ENCODE data around the gene NCL.

NCL gene

DNA sequence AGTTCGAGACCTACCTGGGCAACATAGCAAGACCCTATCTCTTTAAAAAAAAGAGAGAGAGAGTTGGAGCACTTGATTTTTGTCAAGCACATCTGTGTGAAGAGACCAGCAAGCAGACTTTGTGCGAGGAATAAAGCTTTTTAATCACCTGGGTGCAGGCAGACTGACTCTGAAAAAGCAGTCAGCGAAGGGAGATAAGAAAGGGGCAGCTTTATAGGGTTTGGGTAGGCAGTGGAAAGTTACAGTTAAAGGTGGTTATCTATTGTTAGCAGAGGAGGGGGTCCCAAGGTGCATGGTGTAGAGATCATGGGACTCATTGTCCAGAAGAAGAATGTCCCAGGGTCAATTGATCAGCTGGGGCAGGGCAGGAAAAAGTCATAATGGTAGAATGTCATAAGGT lies 34.4 kb downstream of the NCL start:
- no peaks in the 10 kb centered on the region for H3K9me3 ChIP-seq (ENCODE audit: low read depth, low read length)
- TF ChIP-seq POLR2AphosphoS5 (IDR thresholded peaks at IDR 0.05; ENCODE audit: borderline replicate concordance, low read depth, low read length) (no peak), FOXP2 (optimal IDR thresholded peaks at IDR 0.05; ENCODE audit: control extremely low read depth, extremely low read length, insufficient read depth) (no peak), EZH2 (IDR thresholded peaks at IDR 0.05) (no peak)
- no peak for DNase-seq (ENCODE audit: low read depth, low spot score)
- H3K27ac ChIP-seq, result no peak overlapping the region
- H3K36me3 ChIP-seq (ENCODE audit: insufficient read depth, low read length), result no peaks in the 10 kb centered on the region
- no peak overlapping the region for H3K9ac ChIP-seq (ENCODE audit: insufficient read length)
- H3K4me3 ChIP-seq, result no peak overlapping the region

DNA sequence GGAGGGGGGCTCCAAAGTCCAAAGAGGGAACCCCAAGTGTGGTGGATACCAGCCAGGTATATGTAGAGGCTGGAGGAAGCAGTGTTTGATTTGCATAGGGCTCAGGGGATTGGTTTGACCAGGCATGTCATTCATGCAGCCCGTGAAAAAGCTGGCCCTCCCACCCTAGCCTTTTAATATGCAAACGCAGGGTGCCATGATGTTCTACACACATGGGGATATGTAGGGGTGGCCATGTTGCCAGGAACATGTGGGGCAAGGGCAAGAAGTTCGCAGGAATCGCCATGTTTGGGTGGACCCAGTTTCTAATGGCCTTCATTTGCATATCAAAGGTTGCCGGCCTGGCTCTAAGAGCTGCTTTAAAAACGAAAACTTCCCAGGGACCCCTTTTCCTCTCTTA lies 35.1 kb downstream of the NCL start:
- Histone ChIP-seq H3K27ac (no peak overlapping the region), H3K9ac (ENCODE audit: insufficient read length) (no peak overlapping the region), H3K9me3 (ENCODE audit: low read depth, low read length) (no peaks in the 10 kb centered on the region), H3K4me3 (no peak overlapping the region), H3K36me3 (ENCODE audit: insufficient read depth, low read length) (no peaks in the 10 kb centered on the region)
- DNase-seq (ENCODE audit: low read depth, low spot score), result no peak
- TF ChIP-seq FOXP2 (optimal IDR thresholded peaks at IDR 0.05; ENCODE audit: control extremely low read depth, extremely low read length, insufficient read depth), result no peak
- TF ChIP-seq POLR2AphosphoS5 (IDR thresholded peaks at IDR 0.05; ENCODE audit: borderline replicate concordance, low read depth, low read length), result no peak
- no peak for TF ChIP-seq EZH2 (IDR thresholded peaks at IDR 0.05)

DNA sequence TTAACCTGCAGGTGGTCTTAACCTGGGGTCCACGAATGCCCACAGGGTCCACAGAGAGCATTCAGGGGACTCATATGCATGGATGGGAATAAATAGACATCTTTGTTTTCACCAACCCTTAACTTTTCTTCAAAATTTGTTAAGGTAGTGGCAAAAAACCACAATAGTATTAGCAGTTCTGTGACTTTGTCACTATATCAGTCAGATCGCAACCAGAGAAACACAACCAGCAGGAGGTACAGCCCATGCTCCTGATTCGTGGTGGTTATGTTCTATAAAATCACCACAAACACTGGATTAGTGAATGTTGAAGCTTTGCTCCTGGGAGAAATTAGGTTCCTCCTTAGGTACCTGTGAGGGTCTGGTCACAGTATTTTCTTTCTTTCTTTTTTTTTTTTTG lies 37.2 kb downstream of the NCL start:
- no peak for DNase-seq (ENCODE audit: low read depth, low spot score)
- Histone ChIP-seq H3K9ac (ENCODE audit: insufficient read length) (no peak overlapping the region), H3K36me3 (ENCODE audit: insufficient read depth, low read length) (no peaks in the 10 kb centered on the region), H3K9me3 (ENCODE audit: low read depth, low read length) (no peaks in the 10 kb centered on the region), H3K4me3 (no peak overlapping the region), H3K27ac (no peak overlapping the region)
- no peak for TF ChIP-seq POLR2AphosphoS5 (IDR thresholded peaks at IDR 0.05; ENCODE audit: borderline replicate concordance, low read depth, low read length)
- no peak for TF ChIP-seq EZH2 (IDR thresholded peaks at IDR 0.05)
- TF ChIP-seq FOXP2 (optimal IDR thresholded peaks at IDR 0.05; ENCODE audit: control extremely low read depth, extremely low read length, insufficient read depth), result no peak

DNA sequence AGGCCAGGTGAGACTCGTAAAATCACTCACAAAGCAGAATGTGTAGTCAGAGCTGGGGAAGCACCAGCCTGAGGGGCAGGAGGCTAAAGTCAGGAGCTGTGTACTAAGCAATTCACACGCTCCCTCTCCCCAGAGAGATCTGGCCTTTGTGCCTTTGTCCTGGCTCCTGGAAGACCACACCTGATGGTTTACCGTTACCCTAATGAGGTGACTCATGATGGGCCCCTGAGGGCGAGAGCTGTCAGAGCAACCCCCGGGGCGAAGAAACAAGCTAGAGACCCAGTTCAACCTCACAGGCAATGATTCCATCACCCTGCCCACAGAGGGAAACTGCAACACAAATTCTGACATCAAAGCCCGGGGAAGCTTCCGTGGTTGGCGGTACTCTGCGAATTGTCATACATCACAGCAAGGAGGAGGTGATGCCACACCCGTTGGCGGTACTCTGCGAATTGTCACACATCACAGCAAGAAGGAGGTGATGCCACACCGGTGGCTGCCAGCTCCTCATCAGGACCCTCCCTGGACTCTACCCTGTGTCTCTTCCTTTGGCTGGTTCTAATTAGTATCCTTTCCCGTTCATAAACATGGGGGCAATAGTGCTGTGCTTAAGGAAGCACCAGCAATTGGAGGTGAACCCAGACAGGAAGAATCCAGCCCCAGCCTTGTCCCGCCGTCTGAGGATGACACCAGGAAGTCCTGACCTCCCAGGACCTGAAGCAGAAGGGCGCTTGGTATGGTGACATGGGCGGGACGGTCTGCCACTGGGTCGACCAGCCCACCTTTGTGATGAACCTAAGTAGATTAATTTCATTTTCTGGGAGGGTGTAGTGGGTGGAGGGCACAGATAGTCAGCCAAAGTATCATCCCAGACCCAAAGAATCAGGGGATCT lies 38.2 kb downstream of the NCL start:
- DNase-seq (ENCODE audit: low read depth, low spot score), result no peak
- no peak for TF ChIP-seq FOXP2 (optimal IDR thresholded peaks at IDR 0.05; ENCODE audit: control extremely low read depth, extremely low read length, insufficient read depth)
- no peak for TF ChIP-seq EZH2 (IDR thresholded peaks at IDR 0.05)

DNA sequence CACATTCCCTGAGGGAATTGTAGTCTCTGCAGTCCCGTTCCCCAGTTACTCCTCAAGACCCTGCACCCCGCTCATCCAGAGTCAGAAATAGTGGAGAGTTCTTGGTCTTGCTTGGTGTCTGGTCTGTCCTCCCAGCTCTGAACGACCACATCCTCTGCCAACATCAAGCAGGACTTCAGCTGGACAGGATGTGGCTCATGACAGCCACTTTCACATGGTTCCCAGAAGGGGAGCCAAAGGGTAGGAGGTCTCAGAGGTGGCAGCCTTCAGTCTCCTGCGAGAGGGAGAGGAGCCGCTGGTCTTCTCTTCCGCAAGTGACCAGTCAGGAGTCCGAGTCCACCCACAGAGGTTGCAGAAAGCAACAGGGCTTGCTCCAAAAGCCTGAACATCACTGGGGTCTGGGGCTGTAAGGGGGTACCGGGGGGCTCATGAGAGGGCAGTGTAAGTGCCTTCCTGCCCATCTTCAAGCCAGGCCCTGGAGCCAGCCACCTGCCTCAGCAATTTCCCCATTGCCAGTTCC lies 38.9 kb downstream of the NCL start:
- Histone ChIP-seq H3K36me3 (ENCODE audit: insufficient read depth, low read length) (no peaks in the 10 kb centered on the region), H3K9me3 (ENCODE audit: low read depth, low read length) (no peaks in the 10 kb centered on the region), H3K9ac (ENCODE audit: insufficient read length) (no peak overlapping the region), H3K4me3 (no peak overlapping the region), H3K27ac (no peak overlapping the region)
- no peak for DNase-seq (ENCODE audit: low read depth, low spot score)
- TF ChIP-seq FOXP2 (optimal IDR thresholded peaks at IDR 0.05; ENCODE audit: control extremely low read depth, extremely low read length, insufficient read depth) (no peak), POLR2AphosphoS5 (IDR thresholded peaks at IDR 0.05; ENCODE audit: borderline replicate concordance, low read depth, low read length) (no peak), EZH2 (IDR thresholded peaks at IDR 0.05) (no peak)

More for the DNA sequence above, 38.2 kb downstream of the NCL start:
- H3K27ac ChIP-seq, result no peak overlapping the region
- H3K4me3 ChIP-seq, result no peak overlapping the region
- H3K9ac ChIP-seq (ENCODE audit: insufficient read length), result no peak overlapping the region
- H3K36me3 ChIP-seq (ENCODE audit: insufficient read depth, low read length), result no peaks in the 10 kb centered on the region
- H3K9me3 ChIP-seq (ENCODE audit: low read depth, low read length), result no peaks in the 10 kb centered on the region

DNA sequence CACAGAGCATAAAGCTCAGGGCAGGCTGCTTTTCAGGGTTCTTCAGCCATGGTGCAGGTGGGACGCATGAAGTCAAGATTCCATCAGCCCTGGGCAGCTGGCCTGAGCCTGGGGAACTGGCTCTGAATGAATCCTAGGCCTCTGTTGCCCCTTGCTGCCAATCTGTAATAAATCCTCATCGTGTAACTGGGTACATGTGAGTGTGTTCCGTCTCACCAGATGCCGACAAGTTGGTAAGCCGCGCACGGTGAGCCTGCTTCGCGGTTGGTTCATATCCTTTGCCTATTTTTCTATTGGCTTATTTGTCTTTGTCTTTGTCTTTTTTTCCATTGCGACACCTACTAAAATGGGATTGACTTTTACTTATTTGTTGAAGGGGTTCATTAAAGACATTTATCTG lies 41.1 kb downstream of the NCL start:
- TF ChIP-seq EZH2 (IDR thresholded peaks at IDR 0.05) (no peak), POLR2AphosphoS5 (IDR thresholded peaks at IDR 0.05; ENCODE audit: borderline replicate concordance, low read depth, low read length) (no peak), FOXP2 (optimal IDR thresholded peaks at IDR 0.05; ENCODE audit: control extremely low read depth, extremely low read length, insufficient read depth) (no peak)
- Histone ChIP-seq H3K9ac (ENCODE audit: insufficient read length) (no peak overlapping the region), H3K36me3 (ENCODE audit: insufficient read depth, low read length) (no peaks in the 10 kb centered on the region), H3K9me3 (ENCODE audit: low read depth, low read length) (no peaks in the 10 kb centered on the region), H3K4me3 (no peak overlapping the region), H3K27ac (no peak overlapping the region)
- no peak for DNase-seq (ENCODE audit: low read depth, low spot score)

DNA sequence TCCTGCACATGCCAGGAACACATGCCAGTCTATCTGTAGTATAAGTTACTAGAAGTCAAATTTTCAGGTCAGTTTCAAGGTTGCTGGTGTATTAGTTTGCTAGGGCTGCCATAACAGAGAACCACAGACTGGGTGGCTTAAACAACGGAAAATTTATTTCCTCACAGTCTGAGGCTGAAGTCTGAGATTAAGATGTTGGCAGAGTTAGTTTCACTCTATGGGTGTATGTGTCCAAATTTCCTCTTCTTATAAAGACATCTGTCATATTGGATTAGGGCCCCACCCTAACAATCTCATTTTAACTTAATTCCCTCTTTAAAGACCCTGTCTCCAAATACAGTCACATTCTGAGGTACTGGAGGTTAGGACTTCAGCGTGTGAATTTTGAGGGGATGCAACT lies 42.2 kb downstream of the NCL start:
- no peak overlapping the region for H3K27ac ChIP-seq
- no peak overlapping the region for H3K4me3 ChIP-seq
- TF ChIP-seq POLR2AphosphoS5 (IDR thresholded peaks at IDR 0.05; ENCODE audit: borderline replicate concordance, low read depth, low read length) (no peak), EZH2 (IDR thresholded peaks at IDR 0.05) (no peak), FOXP2 (optimal IDR thresholded peaks at IDR 0.05; ENCODE audit: control extremely low read depth, extremely low read length, insufficient read depth) (no peak)
- no peaks in the 10 kb centered on the region for H3K9me3 ChIP-seq (ENCODE audit: low read depth, low read length)
- no peak for DNase-seq (ENCODE audit: low read depth, low spot score)
- no peak overlapping the region for H3K9ac ChIP-seq (ENCODE audit: insufficient read length)
- no peaks in the 10 kb centered on the region for H3K36me3 ChIP-seq (ENCODE audit: insufficient read depth, low read length)

DNA sequence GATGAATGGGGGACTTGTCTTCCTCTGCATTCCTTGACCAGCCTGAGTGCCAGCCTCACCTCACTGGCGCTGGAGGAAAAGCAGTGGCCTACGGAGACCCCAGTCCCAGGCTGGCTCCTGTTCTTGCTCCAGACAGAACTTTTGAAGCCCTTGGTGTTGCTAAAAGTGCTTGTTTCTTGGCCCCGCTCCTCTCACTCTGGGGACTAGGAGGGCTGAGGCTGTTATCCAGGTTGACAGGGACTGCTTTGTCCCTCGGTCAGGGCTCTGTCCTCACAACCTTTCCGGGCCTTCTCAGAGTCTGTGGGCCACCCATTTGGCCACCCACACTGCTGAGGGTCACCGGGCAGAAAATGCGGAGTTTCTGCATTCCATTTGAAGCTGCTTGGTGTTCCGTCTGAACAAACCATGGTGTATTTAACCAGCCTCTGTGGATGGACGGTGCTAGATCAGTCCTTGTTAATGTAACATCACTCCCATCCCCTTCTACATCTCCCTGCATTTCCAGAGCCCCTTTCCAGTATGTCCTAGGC lies 43.2 kb downstream of the NCL start:
- no peak overlapping the region for H3K4me3 ChIP-seq
- TF ChIP-seq EZH2 (IDR thresholded peaks at IDR 0.05) (no peak), FOXP2 (optimal IDR thresholded peaks at IDR 0.05; ENCODE audit: control extremely low read depth, extremely low read length, insufficient read depth) (no peak), POLR2AphosphoS5 (IDR thresholded peaks at IDR 0.05; ENCODE audit: borderline replicate concordance, low read depth, low read length) (no peak)
- no peak for DNase-seq (ENCODE audit: low read depth, low spot score)
- H3K9me3 ChIP-seq (ENCODE audit: low read depth, low read length), result no peaks in the 10 kb centered on the region
- H3K9ac ChIP-seq (ENCODE audit: insufficient read length), result no peak overlapping the region
- no peaks in the 10 kb centered on the region for H3K36me3 ChIP-seq (ENCODE audit: insufficient read depth, low read length)
- no peak overlapping the region for H3K27ac ChIP-seq
